Esophagus muscularis mucosa (tissue), 4 donors: ENCODE data around the gene PRR23E. TPM values are rescaled to one million over a fixed set of nuclear protein-coding genes. Genes with fewer than 3 reads are reported as not detected.

Experiments used
- DNase-seq: peaks from one replicate; pipeline ENCODE4 v3.0.0-alpha.2; 2017; ENCODE audit errors: extremely low spot score
- H3K27ac ChIP-seq, 4 donors: fragments of 200-600 bp; sonication (generic); replicated peaks in 1 of 4; 1 replicate in 3 of 4; 2 replicates in 1 of 4; pipeline ENCODE4 v1.5.1; 2016 to 2019; ENCODE audit warnings: mild to moderate bottlenecking in 1 of 4
- H3K27me3 ChIP-seq, 4 donors: fragments of 200-600 bp; sonication (generic); one replicate each; pipeline versions ENCODE4 v1.5.1 to v1.6.0; 2016 to 2019
- H3K36me3 ChIP-seq, 4 donors: fragments of 200-600 bp; sonication (generic); one replicate each; pipeline ENCODE4 v1.5.1; 2016 to 2019
- H3K4me1 ChIP-seq, 4 donors: fragments of 200-600 bp; sonication (generic); one replicate each; pipeline ENCODE4 v1.5.1; 2016 to 2019
- H3K4me3 ChIP-seq, 4 donors: fragments of 200-600 bp; sonication (generic); 1 replicate in 2 of 4; 2 replicates in 2 of 4; pipeline ENCODE4 v1.5.1; 2016 to 2019; ENCODE audit warnings: mild to moderate bottlenecking in 4 of 4, moderate library complexity in 1 of 4
- H3K9me3 ChIP-seq, 4 donors: fragments of 200-600 bp; sonication (generic); 1 replicate in 3 of 4; 2 replicates in 1 of 4; pipeline ENCODE4 v1.5.1; 2016 to 2019
- CTCF ChIP-seq, 3 experiments: fragments of 200-600 bp in 2 of 3; fragments of 450-650 bp in 1 of 3; sonication (generic) in 2 of 3; IDR thresholded peaks; one replicate each; pipeline ENCODE4 v1.5.1; 2017 to 2019; ENCODE audit warnings: antibody characterized with exemption in 3 of 3, mild to moderate bottlenecking in 2 of 3, moderate library complexity in 1 of 3
- EP300 ChIP-seq: sonication (generic); formaldehyde crosslinking; IDR thresholded peaks from one replicate; pipeline ENCODE4 v1.6.1; 2017; ENCODE audit warnings: antibody characterized with exemption
- POLR2A ChIP-seq: fragments of 450-650 bp; IDR thresholded peaks from one replicate; pipeline ENCODE4 v1.6.1; 2017; ENCODE audit warnings: antibody characterized with exemption, moderate library complexity, mild to moderate bottlenecking, low read depth
- POLR2AphosphoS5 ChIP-seq, 2 donors: sonication (generic); formaldehyde crosslinking; IDR thresholded peaks; one replicate each; pipeline ENCODE4 v1.6.1; 2017; ENCODE audit warnings: antibody characterized with exemption in 2 of 2
- WGBS: methylation state at CpG from one replicate; pipeline ENCODE4 v1.1.5; 2018; 5-methylcytosine and 5-hydroxymethylcytosine counted together
- intact Hi-C: fragments of 100-400 bp; cut with DNase I; formaldehyde crosslinking; loops from one replicate; pipeline ENCODE4 v1.15.1; 2023
- total RNA-seq, 4 donors: library from RNA; depleted of rRNA; stranded (reverse); fragments of >200 nt; gene quantifications; one replicate each; pipeline versions ENCODE4 v1.1.0 to v1.2.1, GENCODE V29; 2016

PRR23E gene
- total RNA-seq, 4 donors from 2014 or later, result not detected

- intact Hi-C loops, result no loop called here
- Histone ChIP-seq H3K27me3 (no peaks in the 10 kb centered on the region), H3K27ac (no peak overlapping the region), H3K9me3 (no peaks in the 10 kb centered on the region), H3K4me1 (no peaks in the 10 kb centered on the region), H3K4me3 (no peak overlapping the region), H3K36me3 (no peaks in the 10 kb centered on the region)
- no peak for DNase-seq
- WGBS, result 74% methylated on average over 4 of the region's 7 CpGs
- TF ChIP-seq POLR2AphosphoS5 (IDR thresholded peaks at IDR 0.05) (no peak), EP300 (no peak), POLR2A (no peak)
Observed at GRCh38 chr3:127182431-127182830, 10.5 kb upstream of the PRR23E start.

- no peak for DNase-seq
- no peaks in the 10 kb centered on the region for H3K4me1 ChIP-seq
- H3K9me3 ChIP-seq, result no peaks in the 10 kb centered on the region
- no peaks in the 10 kb centered on the region for H3K27me3 ChIP-seq
- no peaks in the 10 kb centered on the region for H3K36me3 ChIP-seq
- WGBS, result 79% methylated on average over 8 of the region's 8 CpGs
- H3K27ac ChIP-seq, result no peak overlapping the region
- no peak overlapping the region for H3K4me3 ChIP-seq
- TF ChIP-seq POLR2A (no peak), EP300 (no peak), POLR2AphosphoS5 (IDR thresholded peaks at IDR 0.05) (no peak), CTCF (IDR thresholded peaks at IDR 0.05) (no peak)
- intact Hi-C loops, result no loop called here
Observed at GRCh38 chr3:127182848-127183714, 9.8 kb upstream of the PRR23E start.

- TF ChIP-seq EP300 (no peak), POLR2AphosphoS5 (IDR thresholded peaks at IDR 0.05) (no peak), CTCF (IDR thresholded peaks at IDR 0.05) (no peak), POLR2A (no peak)
- DNase-seq, result peak; percentile 87
- intact Hi-C loops, result no loop called here
- Histone ChIP-seq H3K27ac (no peak overlapping the region), H3K4me1 (no peaks in the 10 kb centered on the region), H3K4me3 (no peak overlapping the region), H3K36me3 (no peaks in the 10 kb centered on the region), H3K27me3 (no peaks in the 10 kb centered on the region), H3K9me3 (no peaks in the 10 kb centered on the region)
- 80% methylated on average over 23 of the region's 23 CpGs for WGBS
Observed at GRCh38 chr3:127183931-127184869, 8.7 kb upstream of the PRR23E start.

- WGBS, result 82% methylated on average over 4 of the region's 4 CpGs
- no peak for DNase-seq
- Histone ChIP-seq H3K4me3 (no peak overlapping the region), H3K36me3 (no peaks in the 10 kb centered on the region), H3K4me1 (no peaks in the 10 kb centered on the region), H3K27me3 (no peaks in the 10 kb centered on the region), H3K9me3 (no peaks in the 10 kb centered on the region), H3K27ac (no peak overlapping the region)
- intact Hi-C loops, result no loop called here
- TF ChIP-seq EP300, result no peak
Observed at GRCh38 chr3:127184870-127185216, 8.1 kb upstream of the PRR23E start.

- H3K36me3 ChIP-seq, result no peaks in the 10 kb centered on the region
- no peak for TF ChIP-seq POLR2AphosphoS5 (IDR thresholded peaks at IDR 0.05)
- no peak for TF ChIP-seq EP300
- no peak for TF ChIP-seq CTCF (IDR thresholded peaks at IDR 0.05)
- no peak for TF ChIP-seq POLR2A
- 75% methylated on average over 3 of the region's 3 CpGs for WGBS
- intact Hi-C loops, result no loop called here
- H3K4me3 ChIP-seq, result no peak overlapping the region
- no peaks in the 10 kb centered on the region for H3K27me3 ChIP-seq
- no peak overlapping the region for H3K27ac ChIP-seq
- H3K4me1 ChIP-seq, result no peaks in the 10 kb centered on the region
- no peaks in the 10 kb centered on the region for H3K9me3 ChIP-seq
- DNase-seq, result no peak
Observed at GRCh38 chr3:127185268-127185667, 7.7 kb upstream of the PRR23E start.
